Endothelial cell of umbilical vein (primary cell): ENCODE results near the gene IL24.

Experiments
- CTCF ChIP-seq, 2 donors: IDR thresholded peaks; 1 replicate in 1 of 2; 2 replicates in 1 of 2; pipeline ENCODE4 v1.5.1; 2011; ENCODE audit warnings: low read length in 2 of 2, mild to moderate bottlenecking in 2 of 2, moderate library complexity in 2 of 2, control low read depth in 1 of 2, inconsistent platforms in 1 of 2, low read depth in 1 of 2; ENCODE audit not compliant: insufficient read depth in 1 of 2; ENCODE audit errors: extremely low read depth in 1 of 2
- EZH2 ChIP-seq: IDR thresholded peaks from 2 replicates; pipeline ENCODE4 v1.6.1; 2012; ENCODE audit warnings: borderline replicate concordance, low read depth, mild to moderate bottlenecking, moderate library complexity, low read length, inconsistent platforms; ENCODE audit not compliant: severe bottlenecking
- POLR2A ChIP-seq: IDR thresholded peaks from 2 replicates; pipeline ENCODE4 v1.6.1; 2012; ENCODE audit warnings: low read depth, mild to moderate bottlenecking, control low read depth, low read length
- POLR2AphosphoS5 ChIP-seq: IDR thresholded peaks from 2 replicates; pipeline ENCODE4 v1.6.1; 2012; ENCODE audit warnings: low read depth, mild to moderate bottlenecking, control low read depth, low read length, moderate library complexity; ENCODE audit not compliant: insufficient read depth

DNA sequence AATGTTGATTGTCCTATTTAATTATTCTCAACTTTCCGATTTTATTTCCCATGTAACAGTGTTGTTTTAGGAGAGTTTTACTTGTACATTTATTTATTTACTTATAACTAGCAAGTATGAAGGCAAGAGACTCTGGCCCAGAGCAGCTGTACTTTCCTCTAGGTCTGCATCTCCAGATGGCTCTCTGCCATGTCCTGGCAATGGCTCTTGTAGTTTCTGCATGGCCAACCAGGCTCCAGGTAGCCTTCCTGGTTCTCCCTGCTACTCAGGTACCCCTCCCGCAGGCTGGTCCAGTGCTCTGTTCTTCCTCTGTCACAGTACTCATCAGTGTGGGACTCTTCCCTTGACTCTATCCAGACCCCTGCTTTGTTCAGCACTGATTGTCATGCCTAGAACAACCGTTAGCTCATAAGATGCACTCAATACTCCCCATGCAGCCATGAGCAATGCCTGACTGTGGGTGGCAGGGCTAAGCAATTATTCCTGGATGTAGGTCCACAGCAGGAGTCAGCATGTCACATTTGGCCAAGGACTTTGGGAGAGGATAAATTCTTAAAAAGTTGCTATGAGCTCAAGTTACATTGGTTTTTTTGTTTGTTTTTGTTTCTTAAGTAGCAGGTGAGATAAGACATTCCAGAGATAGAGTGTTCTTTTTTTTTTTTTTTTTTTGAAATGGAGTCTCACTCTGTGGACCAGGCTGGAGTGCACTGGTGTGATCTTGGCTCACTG is 42.7 kb upstream of the IL24 start:
- TF ChIP-seq CTCF (IDR thresholded peaks at IDR 0.05; ENCODE audit: extremely low read depth in 1 of 2, insufficient read depth in 1 of 2, low read depth in 1 of 2, low read length in 2 of 2) (no peak), POLR2AphosphoS5 (no peak), EZH2 (no peak), POLR2A (no peak)
